Measurements from ENCODE around the gene ZHX3. TPM values are rescaled to one million over a fixed set of nuclear protein-coding genes. Genes with fewer than 3 reads are reported as not detected.

ZHX3 gene
- polyA plus RNA-seq, 3 donors: 0.58 to 3.2 (median 1.1) TPM

DNA sequence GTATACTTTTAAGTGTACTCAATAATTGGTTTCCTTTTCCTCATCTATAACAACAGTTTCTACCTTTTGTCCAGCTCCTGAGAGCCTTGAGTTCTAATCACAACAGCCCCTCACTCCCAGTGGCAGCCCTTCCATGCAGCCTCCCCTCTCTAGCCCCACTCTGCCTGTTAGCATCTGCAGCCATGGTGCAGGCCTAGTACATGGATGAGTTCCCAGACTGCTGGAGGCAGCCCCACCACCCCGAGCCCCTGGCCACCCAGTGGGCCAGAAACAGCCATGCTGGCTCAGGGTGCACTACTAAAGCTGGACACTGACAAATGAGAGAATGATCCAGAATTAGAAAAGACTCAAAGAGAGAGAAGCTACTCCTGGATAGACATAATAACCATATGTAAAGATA lies 13.4 kb upstream of the ZHX3 start:
- Mint-ChIP-seq H3K27ac (no peak overlapping the region), H3K27me3 (ENCODE audit: low read depth in 3 of 3) (peaks cover 10 to 28% (median 26%) of the 10 kb centered on the region in 3 donors), H3K36me3 (no peaks in the 10 kb centered on the region), H3K4me1 (peaks cover 18% of the 10 kb centered on the region), H3K4me3 (peak overlapping the region in 1 of 2 donors; percentile 2), H3K9me3 (peaks cover 0 to 4% (median 0%) of the 10 kb centered on the region in 7 donors)
- no peaks in the 10 kb centered on the region for H3K9me3 ChIP-seq (replicated peaks in 1 of 2; ENCODE audit: control insufficient read depth in 1 of 2, insufficient read depth in 1 of 2, low read length in 2 of 2)
- no peak overlapping the region for H2AFZ ChIP-seq (ENCODE audit: insufficient read depth, low read depth, low read length, poor library complexity, severe bottlenecking)
- H3K4me1 ChIP-seq (ENCODE audit: control insufficient read depth in 1 of 2, insufficient read depth in 2 of 2, low read length in 2 of 2): peaks cover 15% of the 10 kb centered on the region in 2 donors
- TF ChIP-seq, protein P1, sequence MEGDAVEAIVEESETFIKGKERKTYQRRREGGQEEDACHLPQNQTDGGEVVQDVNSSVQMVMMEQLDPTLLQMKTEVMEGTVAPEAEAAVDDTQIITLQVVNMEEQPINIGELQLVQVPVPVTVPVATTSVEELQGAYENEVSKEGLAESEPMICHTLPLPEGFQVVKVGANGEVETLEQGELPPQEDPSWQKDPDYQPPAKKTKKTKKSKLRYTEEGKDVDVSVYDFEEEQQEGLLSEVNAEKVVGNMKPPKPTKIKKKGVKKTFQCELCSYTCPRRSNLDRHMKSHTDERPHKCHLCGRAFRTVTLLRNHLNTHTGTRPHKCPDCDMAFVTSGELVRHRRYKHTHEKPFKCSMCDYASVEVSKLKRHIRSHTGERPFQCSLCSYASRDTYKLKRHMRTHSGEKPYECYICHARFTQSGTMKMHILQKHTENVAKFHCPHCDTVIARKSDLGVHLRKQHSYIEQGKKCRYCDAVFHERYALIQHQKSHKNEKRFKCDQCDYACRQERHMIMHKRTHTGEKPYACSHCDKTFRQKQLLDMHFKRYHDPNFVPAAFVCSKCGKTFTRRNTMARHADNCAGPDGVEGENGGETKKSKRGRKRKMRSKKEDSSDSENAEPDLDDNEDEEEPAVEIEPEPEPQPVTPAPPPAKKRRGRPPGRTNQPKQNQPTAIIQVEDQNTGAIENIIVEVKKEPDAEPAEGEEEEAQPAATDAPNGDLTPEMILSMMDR (IDR thresholded peaks at IDR 0.05): no peak
- no peaks in the 10 kb centered on the region for H4K20me1 ChIP-seq (ENCODE audit: insufficient read depth, low read length)
- no peak overlapping the region for H3K27ac ChIP-seq (ENCODE audit: low read depth in 1 of 2, low read length in 2 of 2)
- no peaks in the 10 kb centered on the region for H3K36me3 ChIP-seq (replicated peaks in 1 of 2; ENCODE audit: control insufficient read depth in 1 of 2, insufficient read depth in 2 of 2, low read length in 2 of 2)
- WGBS (ENCODE audit: insufficient coverage): no CpG with 5 or more reads among the region's 1 CpG
- no peak overlapping the region for H3K4me3 ChIP-seq (replicated peaks in 1 of 3; ENCODE audit: low read depth in 2 of 3, low read length in 3 of 3)
- no peaks in the 10 kb centered on the region for H3K79me2 ChIP-seq (ENCODE audit: insufficient read depth, low read length)
- intact Hi-C loops (cut with micrococcal nuclease): no loop called here
- H3K27me3 ChIP-seq (ENCODE audit: control insufficient read depth in 2 of 2, insufficient read depth in 2 of 2, low read length in 2 of 2): peaks cover 0 to 11% of the 10 kb centered on the region in 2 donors
- H3K9ac ChIP-seq (ENCODE audit: insufficient read depth, low read length, poor library complexity, severe bottlenecking): no peak overlapping the region
- no peak for DNase-seq
- H3K4me2 ChIP-seq (replicated peaks; ENCODE audit: extremely low read depth, low read length, poor library complexity, severe bottlenecking): no peak overlapping the region

DNA sequence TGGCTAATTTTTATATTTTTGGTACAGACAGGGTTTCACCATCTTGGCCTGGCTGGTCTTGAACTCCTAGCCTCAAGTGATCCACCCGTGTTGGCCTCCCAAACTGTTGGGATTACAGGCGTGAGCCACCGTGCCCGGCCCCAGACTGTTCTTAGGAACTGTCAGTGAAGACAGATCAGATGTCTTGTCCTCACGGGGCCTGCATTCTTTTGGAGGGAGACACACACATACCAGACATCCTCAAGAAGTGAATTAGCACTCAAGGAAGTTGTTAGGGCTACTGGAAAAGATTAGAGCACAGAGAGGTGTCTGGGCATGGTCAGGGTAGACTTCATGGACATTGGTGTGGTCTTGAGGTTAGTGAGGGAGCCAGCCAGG lies 12.8 kb upstream of the ZHX3 start:
- DNase-seq: no peak
- 100% methylated on average over 3 of the region's 5 CpGs for WGBS (ENCODE audit: insufficient coverage)
- H3K4me1 Mint-ChIP-seq: peaks cover 18% of the 10 kb centered on the region
- H3K4me3 ChIP-seq (replicated peaks in 1 of 3; ENCODE audit: low read depth in 2 of 3, low read length in 3 of 3): no peak overlapping the region
- peaks cover 0 to 11% of the 10 kb centered on the region in 2 donors for H3K27me3 ChIP-seq (ENCODE audit: control insufficient read depth in 2 of 2, insufficient read depth in 2 of 2, low read length in 2 of 2)
- H3K4me2 ChIP-seq (replicated peaks; ENCODE audit: extremely low read depth, low read length, poor library complexity, severe bottlenecking): no peak overlapping the region
- peaks cover 15% of the 10 kb centered on the region in 2 donors for H3K4me1 ChIP-seq (ENCODE audit: control insufficient read depth in 1 of 2, insufficient read depth in 2 of 2, low read length in 2 of 2)
- H3K9me3 Mint-ChIP-seq: peaks cover 0 to 4% (median 0%) of the 10 kb centered on the region in 7 donors
- no peak overlapping the region for H2AFZ ChIP-seq (ENCODE audit: insufficient read depth, low read depth, low read length, poor library complexity, severe bottlenecking)
- no peaks in the 10 kb centered on the region for H3K79me2 ChIP-seq (ENCODE audit: insufficient read depth, low read length)
- intact Hi-C loops (cut with micrococcal nuclease): no loop called here
- H3K9me3 ChIP-seq (replicated peaks in 1 of 2; ENCODE audit: control insufficient read depth in 1 of 2, insufficient read depth in 1 of 2, low read length in 2 of 2): no peaks in the 10 kb centered on the region
- H3K27me3 Mint-ChIP-seq (ENCODE audit: low read depth in 3 of 3): peaks cover 10 to 27% (median 26%) of the 10 kb centered on the region in 3 donors
- H3K27ac ChIP-seq (ENCODE audit: low read depth in 1 of 2, low read length in 2 of 2): no peak overlapping the region
- H3K36me3 Mint-ChIP-seq: no peaks in the 10 kb centered on the region
- no peak overlapping the region for H3K27ac Mint-ChIP-seq
- H3K36me3 ChIP-seq (replicated peaks in 1 of 2; ENCODE audit: control insufficient read depth in 1 of 2, insufficient read depth in 2 of 2, low read length in 2 of 2): no peaks in the 10 kb centered on the region
- peak overlapping the region in 1 of 2 donors; percentile 39 for H3K4me3 Mint-ChIP-seq
- no peaks in the 10 kb centered on the region for H4K20me1 ChIP-seq (ENCODE audit: insufficient read depth, low read length)
- TF ChIP-seq, protein P1 (IDR thresholded peaks at IDR 0.05): no peak
- H3K9ac ChIP-seq (ENCODE audit: insufficient read depth, low read length, poor library complexity, severe bottlenecking): no peak overlapping the region

All from CD14-positive monocyte (primary cell).